ENCODE results near the gene CDC42SE1.

CDC42SE1 gene

DNA sequence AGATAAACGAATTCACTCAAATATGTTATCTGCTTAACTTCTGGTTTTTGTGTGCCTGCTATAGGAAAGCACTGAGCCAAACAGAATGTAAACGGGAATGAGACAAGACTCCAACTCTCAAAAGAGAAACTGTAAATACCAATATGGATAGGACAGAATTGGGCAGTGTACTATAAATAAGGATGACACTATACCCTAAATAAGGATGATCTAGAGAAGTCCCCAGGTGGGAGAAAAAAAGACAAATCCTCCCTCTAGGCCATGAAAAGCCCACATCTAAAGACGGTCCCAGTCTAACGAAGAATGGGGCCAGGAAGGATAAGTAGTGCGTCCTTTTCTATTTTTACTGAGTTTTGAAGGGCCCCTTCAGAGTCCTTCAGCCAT, 9.7 kb upstream of the CDC42SE1 start:
- Histone ChIP-seq H3K36me3 (ENCODE audit: control insufficient read depth in 2 of 2, insufficient read depth in 2 of 2, low read length in 2 of 2) (no peaks in the 10 kb centered on the region), H3K4me3 (ENCODE audit: low read length in 2 of 2) (no peak overlapping the region), H3K9ac (ENCODE audit: low read depth in 1 of 2, low read length in 2 of 2) (no peak overlapping the region), H3K27ac (ENCODE audit: low read depth in 2 of 2, low read length in 2 of 2) (peak overlapping the region in 1 of 2 donors; percentile 98), H3K27me3 (ENCODE audit: control insufficient read depth in 2 of 2, insufficient read depth in 2 of 2, low read length in 2 of 2) (no peaks in the 10 kb centered on the region), H3K4me1 (ENCODE audit: control insufficient read depth in 2 of 2, insufficient read depth in 2 of 2, low read length in 2 of 2) (peaks cover 0 to 5% of the 10 kb centered on the region in 2 donors), H3K9me3 (ENCODE audit: control insufficient read depth in 2 of 2, low read length in 2 of 2) (no peaks in the 10 kb centered on the region)

DNA sequence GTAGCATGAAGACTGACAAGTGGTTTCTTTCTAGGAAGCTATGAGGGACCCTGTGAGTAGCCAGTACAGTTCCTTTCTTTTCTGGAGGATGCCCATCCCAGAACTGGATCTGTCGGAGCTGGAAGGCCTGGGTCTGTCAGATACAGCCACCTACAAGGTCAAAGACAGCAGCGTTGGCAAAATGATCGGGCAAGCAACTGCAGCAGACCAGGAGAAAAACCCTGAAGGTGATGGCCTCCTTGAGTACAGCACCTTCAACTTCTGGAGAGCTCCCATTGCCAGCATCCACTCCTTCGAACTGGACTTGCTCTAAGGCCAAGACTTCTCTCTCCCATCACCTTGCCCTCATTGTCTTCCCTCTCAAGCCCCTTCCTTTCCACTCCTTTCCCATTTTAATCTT, 7.8 kb upstream of the CDC42SE1 start:
- H3K9me3 ChIP-seq (ENCODE audit: control insufficient read depth in 2 of 2, low read length in 2 of 2) = no peaks in the 10 kb centered on the region
- no peaks in the 10 kb centered on the region for H3K36me3 ChIP-seq (ENCODE audit: control insufficient read depth in 2 of 2, insufficient read depth in 2 of 2, low read length in 2 of 2)
- no peak overlapping the region for H3K9ac ChIP-seq (ENCODE audit: low read depth in 1 of 2, low read length in 2 of 2)
- H3K27ac ChIP-seq (ENCODE audit: low read depth in 2 of 2, low read length in 2 of 2) = no peak overlapping the region
- H3K27me3 ChIP-seq (ENCODE audit: control insufficient read depth in 2 of 2, insufficient read depth in 2 of 2, low read length in 2 of 2) = no peaks in the 10 kb centered on the region
- no peak overlapping the region for H3K4me3 ChIP-seq (ENCODE audit: low read length in 2 of 2)
- H3K4me1 ChIP-seq (ENCODE audit: control insufficient read depth in 2 of 2, insufficient read depth in 2 of 2, low read length in 2 of 2) = peaks cover 0 to 5% of the 10 kb centered on the region in 2 donors

DNA sequence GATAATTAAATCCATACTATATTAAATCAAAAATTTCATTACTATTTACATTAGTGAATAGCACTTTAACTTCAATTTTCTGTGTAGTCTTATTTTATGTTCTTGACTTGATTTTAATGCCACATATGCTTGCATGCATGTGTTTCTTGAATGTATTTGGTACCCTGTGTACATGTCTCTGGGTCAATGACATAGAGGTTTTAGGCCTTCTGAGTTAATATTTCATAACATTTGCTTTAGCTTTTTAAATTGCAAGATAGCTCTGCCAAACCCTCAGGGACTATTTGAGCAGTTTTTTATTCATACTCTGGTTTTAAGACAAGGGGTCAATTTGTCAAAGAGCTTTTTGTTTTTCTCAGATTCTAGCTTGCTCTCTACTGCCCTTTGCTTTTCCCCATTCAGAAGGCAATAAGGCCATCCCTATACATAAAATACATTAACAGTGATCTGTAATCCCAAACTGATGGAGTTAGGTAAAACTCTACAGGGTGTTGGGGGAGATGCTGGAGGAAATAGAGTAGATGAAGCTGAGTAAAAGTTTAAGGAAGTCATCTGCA, 5.7 kb upstream of the CDC42SE1 start:
- no peaks in the 10 kb centered on the region for H3K36me3 ChIP-seq (ENCODE audit: control insufficient read depth in 2 of 2, insufficient read depth in 2 of 2, low read length in 2 of 2)
- no peaks in the 10 kb centered on the region for H3K9me3 ChIP-seq (ENCODE audit: control insufficient read depth in 2 of 2, low read length in 2 of 2)
- no peaks in the 10 kb centered on the region for H3K27me3 ChIP-seq (ENCODE audit: control insufficient read depth in 2 of 2, insufficient read depth in 2 of 2, low read length in 2 of 2)
- no peak overlapping the region for H3K4me3 ChIP-seq (ENCODE audit: low read length in 2 of 2)
- peaks cover 0 to under 1% of the 10 kb centered on the region in 2 donors for H3K4me1 ChIP-seq (ENCODE audit: control insufficient read depth in 2 of 2, insufficient read depth in 2 of 2, low read length in 2 of 2)
- no peak overlapping the region for H3K27ac ChIP-seq (ENCODE audit: low read depth in 2 of 2, low read length in 2 of 2)
- H3K9ac ChIP-seq (ENCODE audit: low read depth in 1 of 2, low read length in 2 of 2) = no peak overlapping the region

DNA sequence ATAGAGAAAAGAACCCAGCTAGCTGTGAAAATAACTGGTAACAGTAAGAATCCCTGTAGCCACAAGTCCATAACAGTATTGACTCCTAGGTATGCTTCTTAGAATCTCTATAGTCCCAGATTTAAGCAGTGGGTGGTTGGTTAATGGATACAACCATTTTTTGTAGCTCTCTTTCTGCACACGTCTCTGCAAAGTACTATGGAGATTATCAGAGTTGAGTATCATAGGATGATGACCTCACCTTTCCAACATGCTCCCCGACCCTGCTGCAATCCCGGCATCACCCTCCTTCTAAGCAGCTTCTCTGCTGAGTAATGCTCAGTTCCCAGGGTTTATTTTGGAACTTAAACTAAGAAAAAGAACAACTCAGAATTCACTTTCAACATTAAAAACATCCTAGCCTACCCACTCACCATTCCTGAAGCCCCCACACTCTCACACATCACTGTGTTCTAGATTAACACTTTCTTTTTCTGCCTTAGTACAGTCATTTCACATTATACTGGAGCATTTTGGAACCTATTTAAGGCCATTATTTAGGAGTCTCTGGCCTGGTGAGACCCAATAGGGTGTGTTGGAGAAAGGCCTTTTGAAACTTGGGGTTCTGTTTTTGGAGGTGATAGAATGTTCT, 3.4 kb upstream of the CDC42SE1 start:
- H3K9me3 ChIP-seq (ENCODE audit: control insufficient read depth in 2 of 2, low read length in 2 of 2) = no peaks in the 10 kb centered on the region
- peaks cover 7 to 10% of the 10 kb centered on the region in 2 donors for H3K4me1 ChIP-seq (ENCODE audit: control insufficient read depth in 2 of 2, insufficient read depth in 2 of 2, low read length in 2 of 2)
- no peaks in the 10 kb centered on the region for H3K36me3 ChIP-seq (ENCODE audit: control insufficient read depth in 2 of 2, insufficient read depth in 2 of 2, low read length in 2 of 2)
- no peak overlapping the region for H3K27ac ChIP-seq (ENCODE audit: low read depth in 2 of 2, low read length in 2 of 2)
- H3K4me3 ChIP-seq (ENCODE audit: low read length in 2 of 2) = no peak overlapping the region
- no peaks in the 10 kb centered on the region for H3K27me3 ChIP-seq (ENCODE audit: control insufficient read depth in 2 of 2, insufficient read depth in 2 of 2, low read length in 2 of 2)
- H3K9ac ChIP-seq (ENCODE audit: low read depth in 1 of 2, low read length in 2 of 2) = no peak overlapping the region

DNA sequence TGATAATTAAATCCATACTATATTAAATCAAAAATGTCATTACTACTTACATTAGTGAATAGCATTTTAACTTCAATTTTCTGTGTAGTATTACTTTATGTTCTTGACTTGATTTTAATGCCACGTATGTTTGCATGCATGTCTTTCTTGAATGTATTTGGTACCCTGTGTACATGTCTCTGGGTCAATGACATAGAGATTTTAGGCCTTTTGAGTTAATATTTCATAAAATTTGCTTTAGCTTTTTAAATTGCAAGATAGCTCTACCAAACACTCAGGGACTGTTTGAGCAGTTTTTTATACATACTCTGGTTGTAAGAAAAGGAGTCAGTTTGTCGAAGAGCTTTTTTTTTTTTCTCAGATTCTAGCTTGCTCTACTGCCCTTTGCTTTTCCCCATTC, 2.3 kb upstream of the CDC42SE1 start:
- Histone ChIP-seq H3K9me3 (ENCODE audit: control insufficient read depth in 2 of 2, low read length in 2 of 2) (no peaks in the 10 kb centered on the region), H3K27me3 (ENCODE audit: control insufficient read depth in 2 of 2, insufficient read depth in 2 of 2, low read length in 2 of 2) (no peaks in the 10 kb centered on the region), H3K27ac (ENCODE audit: low read depth in 2 of 2, low read length in 2 of 2) (no peak overlapping the region), H3K4me3 (ENCODE audit: low read length in 2 of 2) (no peak overlapping the region), H3K4me1 (ENCODE audit: control insufficient read depth in 2 of 2, insufficient read depth in 2 of 2, low read length in 2 of 2) (peaks cover 13 to 21% of the 10 kb centered on the region in 2 donors), H3K9ac (ENCODE audit: low read depth in 1 of 2, low read length in 2 of 2) (no peak overlapping the region), H3K36me3 (ENCODE audit: control insufficient read depth in 2 of 2, insufficient read depth in 2 of 2, low read length in 2 of 2) (no peaks in the 10 kb centered on the region)

DNA sequence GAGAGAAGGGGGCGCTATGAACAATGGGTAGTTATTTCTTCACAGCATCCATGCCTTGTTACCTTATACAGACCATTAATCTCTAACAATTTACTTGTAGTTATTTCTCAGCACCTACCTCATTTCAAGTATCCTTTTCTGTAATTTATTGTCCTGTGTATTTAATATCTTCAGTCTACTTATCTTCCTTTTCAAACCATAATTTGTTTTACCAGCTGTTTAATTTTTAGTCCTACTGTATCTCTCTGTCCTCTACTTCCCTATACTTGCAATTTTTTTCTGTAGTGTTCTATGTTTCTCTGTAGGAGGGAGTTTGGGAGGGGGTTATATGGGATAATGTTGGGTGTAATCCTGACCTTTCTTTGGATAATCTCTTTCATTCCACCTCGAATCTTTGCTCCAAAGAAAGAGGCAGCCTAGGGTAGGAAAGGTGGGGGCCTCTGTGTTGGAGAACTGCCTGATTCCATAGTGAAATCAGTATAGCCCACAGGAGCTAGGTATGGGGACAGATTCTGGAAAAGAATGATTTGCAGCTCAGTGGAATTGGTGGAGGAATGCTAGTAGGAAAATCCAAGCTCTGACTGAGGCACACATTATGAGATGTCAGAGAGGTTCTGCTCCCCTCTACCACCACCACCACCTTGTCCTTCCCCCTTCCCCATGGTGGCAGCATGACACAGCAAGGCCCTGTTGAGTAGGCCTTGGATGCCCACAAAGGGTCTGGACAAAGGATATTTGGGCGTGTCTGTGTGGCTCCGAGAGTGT, 1.4 kb upstream of the CDC42SE1 start:
- H3K4me1 ChIP-seq (ENCODE audit: control insufficient read depth in 2 of 2, insufficient read depth in 2 of 2, low read length in 2 of 2) = peaks cover 22 to 29% of the 10 kb centered on the region in 2 donors
- peak overlapping the region; percentile 89 to 98 for H3K4me3 ChIP-seq (ENCODE audit: low read length in 2 of 2)
- H3K9ac ChIP-seq (ENCODE audit: low read depth in 1 of 2, low read length in 2 of 2) = no peak overlapping the region
- H3K36me3 ChIP-seq (ENCODE audit: control insufficient read depth in 2 of 2, insufficient read depth in 2 of 2, low read length in 2 of 2) = peaks cover 0 to under 1% of the 10 kb centered on the region in 2 donors
- peak overlapping the region in 1 of 2 donors; percentile 24 for H3K27ac ChIP-seq (ENCODE audit: low read depth in 2 of 2, low read length in 2 of 2)
- H3K27me3 ChIP-seq (ENCODE audit: control insufficient read depth in 2 of 2, insufficient read depth in 2 of 2, low read length in 2 of 2) = no peaks in the 10 kb centered on the region
- H3K9me3 ChIP-seq (ENCODE audit: control insufficient read depth in 2 of 2, low read length in 2 of 2) = no peaks in the 10 kb centered on the region

DNA sequence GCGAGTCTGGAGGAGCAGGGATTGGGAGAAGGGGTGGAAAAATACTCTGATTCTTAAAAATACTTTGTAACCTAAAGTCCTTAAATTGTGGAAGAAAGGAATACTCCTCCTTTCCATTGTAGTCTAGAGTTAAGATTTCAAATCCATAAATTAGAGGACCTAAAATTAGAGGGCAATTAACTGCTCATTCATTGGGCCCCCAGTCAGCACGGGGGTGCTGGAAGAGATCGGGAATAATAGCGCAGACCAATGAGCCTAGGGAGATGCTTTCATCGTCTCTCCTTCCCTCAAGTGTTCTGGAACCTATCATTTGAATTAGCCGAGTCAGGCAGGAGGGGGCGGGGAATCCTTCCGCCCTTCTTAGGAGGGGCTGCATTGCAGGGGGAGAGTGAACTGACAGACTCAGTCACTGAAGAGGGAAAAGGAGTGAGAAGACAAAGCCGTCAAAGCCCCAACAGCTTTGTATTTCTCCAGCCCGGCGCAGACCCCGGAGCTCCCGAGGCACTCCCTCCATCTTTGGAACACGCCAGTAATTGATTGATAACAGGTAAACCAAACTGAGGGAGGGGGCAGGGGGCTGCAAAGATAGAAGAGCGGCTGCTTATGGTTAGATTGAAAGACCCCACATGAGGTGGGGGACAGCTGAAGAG, 710 bp upstream of the CDC42SE1 start, which contains the start of gene MLLT11:
MLLT11 (plus strand) TSS at position 391 of the 650 bp plus-strand sequence. CDS start 6,828 bp downstream, outside the sequence.
- Histone ChIP-seq H3K27ac (ENCODE audit: low read depth in 2 of 2, low read length in 2 of 2) (peak within 1 kb of the TSS; percentile 89 to 96), H3K27me3 (ENCODE audit: control insufficient read depth in 2 of 2, insufficient read depth in 2 of 2, low read length in 2 of 2) (no peaks in the 10 kb centered on the region), H3K4me3 (ENCODE audit: low read length in 2 of 2) (peak within 1 kb of the TSS; percentile 89 to 98), H3K36me3 (ENCODE audit: control insufficient read depth in 2 of 2, insufficient read depth in 2 of 2, low read length in 2 of 2) (peaks cover 6 to 7% of the 10 kb centered on the region in 2 donors), H3K9ac (ENCODE audit: low read depth in 1 of 2, low read length in 2 of 2) (peak within 1 kb of the TSS; percentile 89 to 97), H3K9me3 (ENCODE audit: control insufficient read depth in 2 of 2, low read length in 2 of 2) (no peaks in the 10 kb centered on the region), H3K4me1 (ENCODE audit: control insufficient read depth in 2 of 2, insufficient read depth in 2 of 2, low read length in 2 of 2) (peaks cover 29 to 36% of the 10 kb centered on the region in 2 donors)

DNA sequence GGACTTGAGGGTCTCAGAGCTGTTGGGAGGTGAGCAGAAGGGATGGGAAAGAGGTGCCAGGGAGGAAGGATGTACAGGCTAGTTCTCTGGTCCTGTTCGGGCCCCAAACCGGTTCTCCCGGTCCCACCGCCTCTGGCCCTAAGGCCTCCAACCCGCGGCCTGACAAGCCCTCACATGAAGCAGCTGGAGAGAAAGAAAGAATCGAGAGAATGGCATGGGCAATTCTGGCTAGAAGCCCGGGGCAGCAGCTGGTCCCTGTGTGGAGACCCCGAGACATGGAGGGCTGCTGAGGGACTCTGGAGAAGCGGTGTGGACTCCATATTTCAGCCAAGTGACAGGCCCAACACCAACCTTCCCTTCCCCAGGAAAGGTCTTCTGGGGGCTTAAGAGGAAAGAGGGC, 730 bp downstream of the CDC42SE1 start:
- H3K27me3 ChIP-seq (ENCODE audit: control insufficient read depth in 2 of 2, insufficient read depth in 2 of 2, low read length in 2 of 2) = no peaks in the 10 kb centered on the region
- peak overlapping the region; percentile 89 to 96 for H3K27ac ChIP-seq (ENCODE audit: low read depth in 2 of 2, low read length in 2 of 2)
- H3K4me3 ChIP-seq (ENCODE audit: low read length in 2 of 2) = peak overlapping the region; percentile 89 to 98
- H3K9ac ChIP-seq (ENCODE audit: low read depth in 1 of 2, low read length in 2 of 2) = peak overlapping the region; percentile 89 to 97
- H3K9me3 ChIP-seq (ENCODE audit: control insufficient read depth in 2 of 2, low read length in 2 of 2) = no peaks in the 10 kb centered on the region
- H3K4me1 ChIP-seq (ENCODE audit: control insufficient read depth in 2 of 2, insufficient read depth in 2 of 2, low read length in 2 of 2) = peaks cover 32 to 40% of the 10 kb centered on the region in 2 donors
- peaks cover 20 to 21% of the 10 kb centered on the region in 2 donors for H3K36me3 ChIP-seq (ENCODE audit: control insufficient read depth in 2 of 2, insufficient read depth in 2 of 2, low read length in 2 of 2)

DNA sequence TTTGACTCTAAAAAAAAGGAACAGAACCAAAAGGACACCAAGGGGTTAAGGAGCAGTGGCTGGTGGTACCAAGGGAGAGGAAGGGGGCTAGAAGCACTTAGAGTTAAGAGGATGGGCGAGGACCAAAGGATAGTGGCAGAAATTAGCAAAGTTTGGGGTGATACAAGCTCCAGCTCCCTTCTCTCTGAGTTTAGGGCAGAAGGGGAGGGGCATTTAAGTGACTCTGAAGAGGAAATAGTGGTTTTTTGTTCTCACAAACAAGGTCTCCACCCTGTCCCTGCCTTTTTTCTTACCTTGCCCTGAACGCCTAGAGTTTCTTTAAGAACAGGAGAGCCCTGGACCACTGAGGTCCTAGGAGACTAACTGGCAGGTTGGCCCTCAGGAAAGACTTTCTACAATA, 3.3 kb downstream of the CDC42SE1 start:
- no peaks in the 10 kb centered on the region for H3K27me3 ChIP-seq (ENCODE audit: control insufficient read depth in 2 of 2, insufficient read depth in 2 of 2, low read length in 2 of 2)
- H3K4me3 ChIP-seq (ENCODE audit: low read length in 2 of 2) = peak overlapping the region; percentile 44 to 98
- H3K9ac ChIP-seq (ENCODE audit: low read depth in 1 of 2, low read length in 2 of 2) = peak overlapping the region; percentile 18 to 48
- H3K36me3 ChIP-seq (ENCODE audit: control insufficient read depth in 2 of 2, insufficient read depth in 2 of 2, low read length in 2 of 2) = peaks cover 34 to 43% of the 10 kb centered on the region in 2 donors
- peak overlapping the region; percentile 89 to 96 for H3K27ac ChIP-seq (ENCODE audit: low read depth in 2 of 2, low read length in 2 of 2)
- H3K9me3 ChIP-seq (ENCODE audit: control insufficient read depth in 2 of 2, low read length in 2 of 2) = no peaks in the 10 kb centered on the region
- peaks cover 32 to 43% of the 10 kb centered on the region in 2 donors for H3K4me1 ChIP-seq (ENCODE audit: control insufficient read depth in 2 of 2, insufficient read depth in 2 of 2, low read length in 2 of 2)
